Parathyroid adenoma (tissue), 2 donors: ENCODE results near the gene VEGFA.
"Not testable (repeated sequence)": the region's sequence is repeated elsewhere in the genome, so short reads cannot be mapped to it uniquely, and the experiment has no call there.

Experiments used
- H2AFZ ChIP-seq: fragments of 300-600 bp; sonication (generic); one replicate; pipeline ENCODE4 v1.7.0; 2017; ENCODE audit warnings: antibody characterized with exemption, mild to moderate bottlenecking
- H3K27ac ChIP-seq: fragments of 300-600 bp; sonication (generic); one replicate; pipeline ENCODE4 v1.7.0; 2017
- H3K27me3 ChIP-seq: fragments of 300-600 bp; sonication (generic); one replicate; pipeline ENCODE4 v1.7.0; 2017; ENCODE audit warnings: low read length; ENCODE audit not compliant: control insufficient read depth, insufficient read depth
- H3K36me3 ChIP-seq: fragments of 300-600 bp; sonication (generic); one replicate; pipeline ENCODE4 v1.7.0; 2017; ENCODE audit warnings: low read length; ENCODE audit not compliant: control insufficient read depth, insufficient read depth
- H3K4me1 ChIP-seq: fragments of 300-600 bp; sonication (generic); one replicate; pipeline ENCODE4 v1.7.0; 2017; ENCODE audit warnings: control low read depth
- H3K4me2 ChIP-seq: fragments of 300-600 bp; sonication (generic); one replicate; pipeline ENCODE4 v1.7.0; 2017; ENCODE audit warnings: low read length
- H3K4me3 ChIP-seq: fragments of 300-600 bp; sonication (generic); one replicate; pipeline ENCODE4 v1.7.0; 2017; ENCODE audit warnings: low read depth, low read length
- H3K79me2 ChIP-seq: fragments of 300-600 bp; sonication (generic); one replicate; pipeline ENCODE4 v1.7.0; 2017; ENCODE audit warnings: control low read depth
- H3K9ac ChIP-seq: fragments of 300-600 bp; sonication (generic); one replicate; pipeline ENCODE4 v1.7.0; 2017; ENCODE audit warnings: mild to moderate bottlenecking
- H3K9me3 ChIP-seq: fragments of 300-600 bp; sonication (generic); one replicate; pipeline ENCODE4 v1.7.0; 2017; ENCODE audit warnings: low read length; ENCODE audit not compliant: control insufficient read depth
- CTCF ChIP-seq: fragments of 300-600 bp; sonication (generic); IDR thresholded peaks from one replicate; pipeline ENCODE4 v1.7.0; 2017; ENCODE audit warnings: antibody characterized with exemption, mild to moderate bottlenecking
- donor health status: primary hyperparathyroidism.

The VEGFA gene

GRCh38 chr6:43817192-43817591 lies 47.2 kb downstream of the VEGFA start:
- TF ChIP-seq CTCF = peak; percentile 69
- H2AFZ ChIP-seq = peak overlapping the region; percentile 63
- H3K4me1 ChIP-seq = peaks cover 10% of the 10 kb centered on the region

GRCh38 chr6:43818973-43819372 lies 49.0 kb downstream of the VEGFA start:
- not testable (repeated sequence) for H3K27me3 ChIP-seq, H3K27ac ChIP-seq, H3K36me3 ChIP-seq, H3K4me2 ChIP-seq, H3K9me3 ChIP-seq, H3K9ac ChIP-seq, H3K79me2 ChIP-seq, H3K4me3 ChIP-seq, H2AFZ ChIP-seq
- H3K4me1 ChIP-seq = peaks cover 10% of the 10 kb centered on the region

More at GRCh38 chr6:43817192-43817591, 47.2 kb downstream of the VEGFA start:
- no peak overlapping the region for H3K27ac ChIP-seq
- H3K4me3 ChIP-seq = no peak overlapping the region
- H3K27me3 ChIP-seq = no peaks in the 10 kb centered on the region
- no peak overlapping the region for H3K9ac ChIP-seq
- H3K9me3 ChIP-seq = no peaks in the 10 kb centered on the region
- no peaks in the 10 kb centered on the region for H3K36me3 ChIP-seq
- H3K4me2 ChIP-seq = no peak overlapping the region
- H3K79me2 ChIP-seq = no peaks in the 10 kb centered on the region

- Histone ChIP-seq H3K4me1 (peaks cover 10% of the 10 kb centered on the region), H3K9me3 (no peaks in the 10 kb centered on the region), H3K27me3 (no peaks in the 10 kb centered on the region), H3K79me2 (no peaks in the 10 kb centered on the region), H3K27ac (no peak overlapping the region), H3K4me2 (no peak overlapping the region), H3K4me3 (no peak overlapping the region), H2AFZ (no peak overlapping the region), H3K36me3 (no peaks in the 10 kb centered on the region), H3K9ac (no peak overlapping the region)
- no peak for TF ChIP-seq CTCF
These were observed 49.9 kb downstream of the VEGFA start for GRCh38 chr6:43819958-43820357.

- Histone ChIP-seq H3K4me3 (no peak overlapping the region), H3K9ac (no peak overlapping the region), H3K9me3 (no peaks in the 10 kb centered on the region), H3K27ac (no peak overlapping the region), H3K36me3 (no peaks in the 10 kb centered on the region), H3K4me2 (no peak overlapping the region), H2AFZ (no peak overlapping the region), H3K79me2 (no peaks in the 10 kb centered on the region), H3K27me3 (no peaks in the 10 kb centered on the region), H3K4me1 (peaks cover 10% of the 10 kb centered on the region)
- TF ChIP-seq CTCF = no peak
These were observed 50.5 kb downstream of the VEGFA start for GRCh38 chr6:43820486-43820885.

GRCh38 chr6:43821101-43821886 lies 51.3 kb downstream of the VEGFA start:
- peaks cover 4% of the 10 kb centered on the region for H3K4me1 ChIP-seq
- no peaks in the 10 kb centered on the region for H3K9me3 ChIP-seq
- H3K36me3 ChIP-seq = no peaks in the 10 kb centered on the region
- no peaks in the 10 kb centered on the region for H3K79me2 ChIP-seq
- H3K27ac ChIP-seq = no peak overlapping the region
- TF ChIP-seq CTCF = no peak
- no peak overlapping the region for H3K4me3 ChIP-seq
- no peak overlapping the region for H2AFZ ChIP-seq
- H3K4me2 ChIP-seq = no peak overlapping the region
- no peak overlapping the region for H3K9ac ChIP-seq
- no peaks in the 10 kb centered on the region for H3K27me3 ChIP-seq
